HepG2 (cell line): ENCODE results near the gene KLRC4. TPM values are rescaled to one million over a fixed set of nuclear protein-coding genes. Genes with fewer than 3 reads are reported as not detected.
A peak's percentile ranks its signal among the peaks of the same experiment; 100 is the strongest.

Source experiments
- CEBPG ChIP-seq: IDR thresholded peaks from 2 replicates; pipeline ENCODE4 v1.6.1; 2016
- KDM6A ChIP-seq: IDR thresholded peaks from 2 replicates; pipeline ENCODE4 v1.6.1; 2016; ENCODE audit warnings: low read depth
- KLF6 ChIP-seq: IDR thresholded peaks from 2 replicates; pipeline ENCODE4 v1.8.0; 2016; ENCODE audit warnings: missing biosample characterization, missing genetic modification reagents
- MLX ChIP-seq: IDR thresholded peaks from 2 replicates; pipeline ENCODE4 v1.6.1; 2016
- STAT6 ChIP-seq: sonication (generic); formaldehyde crosslinking; IDR thresholded peaks from 2 replicates; pipeline ENCODE4 v1.4.0; 2020; ENCODE audit warnings: missing genetic modification reagents, mild to moderate bottlenecking, borderline replicate concordance
- TIGD3 ChIP-seq: sonication (generic); formaldehyde crosslinking; IDR thresholded peaks from 2 replicates; pipeline ENCODE4 v1.5.1; 2020; ENCODE audit warnings: mild to moderate bottlenecking, missing genetic modification reagents, borderline replicate concordance
- ZBTB10 ChIP-seq: sonication (generic); formaldehyde crosslinking; IDR thresholded peaks from 2 replicates; pipeline ENCODE4 v1.4.0; 2020; ENCODE audit warnings: missing genetic modification reagents, borderline replicate concordance
- ZMAT3 ChIP-seq: sonication (generic); formaldehyde crosslinking; conservative IDR thresholded peaks from 2 replicates; pipeline ENCODE4 v1.7.0; 2021; ENCODE audit warnings: missing genetic modification reagents
- ZNF382 ChIP-seq: sonication (generic); formaldehyde crosslinking; IDR thresholded peaks from 2 replicates; pipeline ENCODE4 v1.5.0; 2020; ENCODE audit warnings: missing genetic modification reagents, mild to moderate bottlenecking, borderline replicate concordance
- ZNF446 ChIP-seq: sonication (generic); formaldehyde crosslinking; IDR thresholded peaks from 2 replicates; pipeline ENCODE4 v1.5.0; 2020; ENCODE audit warnings: mild to moderate bottlenecking, missing genetic modification reagents
- ZNF546 ChIP-seq: sonication (generic); formaldehyde crosslinking; conservative IDR thresholded peaks from 2 replicates; pipeline ENCODE4 v1.8.1; 2023; ENCODE audit warnings: mild to moderate bottlenecking, missing genetic modification reagents
- polyA plus RNA-seq, 8 experiments: library from polyadenylated mRNA; depleted of rRNA in 3 of 8; stranded (reverse) in 7 of 8; unstranded in 1 of 8; fragments of >200 nt; fragmentation: Illumina TruSeq in 4 of 8; extraction: Trizol in 4 of 8; gene quantifications; 2 replicates each; pipeline versions ENCODE4 v1.2.1 to v1.2.3, GENCODE V29; 2011 to 2016; ENCODE audit warnings: low read depth in 4 of 8, missing spikeins in 1 of 8, mixed read lengths in 1 of 8; ENCODE audit not compliant: insufficient read depth in 1 of 8
- total RNA-seq, 5 experiments: library from RNA; depleted of rRNA; stranded (reverse); fragments of >200 nt; fragmentation: Illumina TruSeq; extraction: Trizol; gene quantifications; 2 replicates each; pipeline ENCODE4 v1.2.3, GENCODE V29; 2016; ENCODE audit warnings: low read depth in 1 of 5
- TF ChIP-seq, protein P1 (sequence below): sonication (generic); formaldehyde crosslinking; IDR thresholded peaks from 2 replicates; pipeline ENCODE4 v1.4.0; 2020; ENCODE audit warnings: missing genetic modification reagents
- TF ChIP-seq, protein P2 (sequence below): sonication (generic); formaldehyde crosslinking; IDR thresholded peaks from 2 replicates; pipeline ENCODE4 v1.4.0; 2020; ENCODE audit warnings: missing genetic modification reagents, low read depth, mild to moderate bottlenecking, borderline replicate concordance
- TF ChIP-seq, protein P3 (sequence below): sonication (generic); formaldehyde crosslinking; conservative IDR thresholded peaks from 2 replicates; pipeline ENCODE4 v1.4.0; 2020; ENCODE audit warnings: missing genetic modification reagents
- TF ChIP-seq, protein P4 (sequence below): sonication (generic); formaldehyde crosslinking; IDR thresholded peaks from 2 replicates; pipeline ENCODE4 v1.5.1; 2020; ENCODE audit warnings: missing genetic modification reagents, mild to moderate bottlenecking, borderline replicate concordance

The KLRC4 gene
- total and polyA plus RNA-seq, 2 of the 13 experiments (the other 11 are each of a cell fraction or from before 2014, with no cell fraction given), result 0.09 TPM; not detected in 1

- TF ChIP-seq STAT6 (CRISPR knock-in tag) (0 out of 2 replicates have a peak, but pooled peaks have one; percentile 30), ZNF546 (CRISPR knock-in tag) (no peak), ZMAT3 (no peak), ZNF446 (CRISPR knock-in tag) (no peak), KDM6A (CRISPR knock-in tag) (no peak), TIGD3 (CRISPR knock-in tag) (no peak), KLF6 (CRISPR knock-in tag) (no peak), MLX (CRISPR knock-in tag) (no peak), ZNF382 (no peak), CEBPG (CRISPR knock-in tag) (peak; percentile 83), ZBTB10 (CRISPR knock-in tag) (no peak)
- TF ChIP-seq, protein P1, sequence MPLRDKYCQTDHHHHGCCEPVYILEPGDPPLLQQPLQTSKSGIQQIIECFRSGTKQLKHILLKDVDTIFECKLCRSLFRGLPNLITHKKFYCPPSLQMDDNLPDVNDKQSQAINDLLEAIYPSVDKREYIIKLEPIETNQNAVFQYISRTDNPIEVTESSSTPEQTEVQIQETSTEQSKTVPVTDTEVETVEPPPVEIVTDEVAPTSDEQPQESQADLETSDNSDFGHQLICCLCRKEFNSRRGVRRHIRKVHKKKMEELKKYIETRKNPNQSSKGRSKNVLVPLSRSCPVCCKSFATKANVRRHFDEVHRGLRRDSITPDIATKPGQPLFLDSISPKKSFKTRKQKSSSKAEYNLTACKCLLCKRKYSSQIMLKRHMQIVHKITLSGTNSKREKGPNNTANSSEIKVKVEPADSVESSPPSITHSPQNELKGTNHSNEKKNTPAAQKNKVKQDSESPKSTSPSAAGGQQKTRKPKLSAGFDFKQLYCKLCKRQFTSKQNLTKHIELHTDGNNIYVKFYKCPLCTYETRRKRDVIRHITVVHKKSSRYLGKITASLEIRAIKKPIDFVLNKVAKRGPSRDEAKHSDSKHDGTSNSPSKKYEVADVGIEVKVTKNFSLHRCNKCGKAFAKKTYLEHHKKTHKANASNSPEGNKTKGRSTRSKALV (CRISPR knock-in tag), result no peak
- TF ChIP-seq, protein P2, sequence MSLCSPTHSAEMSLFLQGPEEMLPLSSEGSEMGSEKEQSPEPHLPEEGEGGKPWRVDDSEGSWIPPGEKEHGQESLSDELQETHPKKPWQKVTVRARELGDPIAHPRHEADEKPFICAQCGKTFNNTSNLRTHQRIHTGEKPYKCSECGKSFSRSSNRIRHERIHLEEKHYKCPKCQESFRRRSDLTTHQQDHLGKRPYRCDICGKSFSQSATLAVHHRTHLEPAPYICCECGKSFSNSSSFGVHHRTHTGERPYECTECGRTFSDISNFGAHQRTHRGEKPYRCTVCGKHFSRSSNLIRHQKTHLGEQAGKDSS (CRISPR knock-in tag), result no peak
- TF ChIP-seq, protein P3, sequence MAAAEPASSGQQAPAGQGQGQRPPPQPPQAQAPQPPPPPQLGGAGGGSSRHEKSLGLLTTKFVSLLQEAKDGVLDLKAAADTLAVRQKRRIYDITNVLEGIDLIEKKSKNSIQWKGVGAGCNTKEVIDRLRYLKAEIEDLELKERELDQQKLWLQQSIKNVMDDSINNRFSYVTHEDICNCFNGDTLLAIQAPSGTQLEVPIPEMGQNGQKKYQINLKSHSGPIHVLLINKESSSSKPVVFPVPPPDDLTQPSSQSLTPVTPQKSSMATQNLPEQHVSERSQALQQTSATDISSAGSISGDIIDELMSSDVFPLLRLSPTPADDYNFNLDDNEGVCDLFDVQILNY, result no peak
- TF ChIP-seq, protein P4, sequence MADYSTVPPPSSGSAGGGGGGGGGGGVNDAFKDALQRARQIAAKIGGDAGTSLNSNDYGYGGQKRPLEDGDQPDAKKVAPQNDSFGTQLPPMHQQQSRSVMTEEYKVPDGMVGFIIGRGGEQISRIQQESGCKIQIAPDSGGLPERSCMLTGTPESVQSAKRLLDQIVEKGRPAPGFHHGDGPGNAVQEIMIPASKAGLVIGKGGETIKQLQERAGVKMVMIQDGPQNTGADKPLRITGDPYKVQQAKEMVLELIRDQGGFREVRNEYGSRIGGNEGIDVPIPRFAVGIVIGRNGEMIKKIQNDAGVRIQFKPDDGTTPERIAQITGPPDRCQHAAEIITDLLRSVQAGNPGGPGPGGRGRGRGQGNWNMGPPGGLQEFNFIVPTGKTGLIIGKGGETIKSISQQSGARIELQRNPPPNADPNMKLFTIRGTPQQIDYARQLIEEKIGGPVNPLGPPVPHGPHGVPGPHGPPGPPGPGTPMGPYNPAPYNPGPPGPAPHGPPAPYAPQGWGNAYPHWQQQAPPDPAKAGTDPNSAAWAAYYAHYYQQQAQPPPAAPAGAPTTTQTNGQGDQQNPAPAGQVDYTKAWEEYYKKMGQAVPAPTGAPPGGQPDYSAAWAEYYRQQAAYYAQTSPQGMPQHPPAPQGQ (CRISPR knock-in tag), result no peak
Observed at GRCh38 chr12:10395390-10395998, 14.1 kb downstream of the KLRC4 start (continued).
